NB4 (cell line): ENCODE measurements around the gene IDUA.
"Not testable (repeated sequence)": the region's sequence is repeated elsewhere in the genome, so short reads cannot be mapped to it uniquely, and the experiment has no call there.

Experiments
- DNase-seq: peaks from one replicate; pipeline ENCODE4 v3.0.0; 2010; ENCODE audit warnings: low read depth
- H3K4me3 ChIP-seq: one replicate; pipeline ENCODE4 v1.5.1; 2011; ENCODE audit warnings: mild to moderate bottlenecking, low read depth, low read length, moderate library complexity
- CTCF ChIP-seq: IDR thresholded peaks from one replicate; pipeline ENCODE4 v1.5.1; 2012; ENCODE audit warnings: low read depth, low read length
- MAX ChIP-seq: IDR thresholded peaks from 2 replicates; pipeline ENCODE4 v1.6.1; 2011; ENCODE audit warnings: low read depth, low read length
- MYC ChIP-seq: IDR thresholded peaks from 2 replicates; pipeline ENCODE4 v1.6.1; 2011; ENCODE audit warnings: low read depth, low read length
- POLR2A ChIP-seq: IDR thresholded peaks from 2 replicates; pipeline ENCODE4 v1.6.1; 2011; ENCODE audit warnings: mild to moderate bottlenecking; ENCODE audit not compliant: insufficient read length; ENCODE audit errors: extremely low read depth

IDUA gene

GRCh38 chr4:998096-998691 lies 11.3 kb downstream of the IDUA start:
- H3K4me3 ChIP-seq = no peak overlapping the region
- no peak for TF ChIP-seq MAX
- TF ChIP-seq POLR2A = no peak
- TF ChIP-seq MYC = no peak
- TF ChIP-seq CTCF = no peak
- DNase-seq = no peak

- H3K4me3 ChIP-seq, DNase-seq: not testable (repeated sequence)
Measured at GRCh38 chr4:999240-999863, 12.5 kb downstream of the IDUA start.

- TF ChIP-seq MAX (no peak), CTCF (no peak), POLR2A (no peak), MYC (no peak)
- DNase-seq = no peak
- no peak overlapping the region for H3K4me3 ChIP-seq
Measured at GRCh38 chr4:999882-1000425, 13.1 kb downstream of the IDUA start.

GRCh38 chr4:1000686-1001260 lies 13.9 kb downstream of the IDUA start:
- DNase-seq = no peak
- H3K4me3 ChIP-seq = no peak overlapping the region
- no peak for TF ChIP-seq MYC
- no peak for TF ChIP-seq POLR2A
- TF ChIP-seq MAX = no peak
- no peak for TF ChIP-seq CTCF

GRCh38 chr4:1001561-1002130 lies 14.8 kb downstream of the IDUA start:
- no peak for DNase-seq
- H3K4me3 ChIP-seq = no peak overlapping the region
- TF ChIP-seq POLR2A = no peak
- no peak for TF ChIP-seq CTCF
- no peak for TF ChIP-seq MAX
- TF ChIP-seq MYC = no peak

GRCh38 chr4:1002131-1002630 lies 15.3 kb downstream of the IDUA start:
- no peak overlapping the region for H3K4me3 ChIP-seq
- DNase-seq = no peak
- no peak for TF ChIP-seq CTCF
- TF ChIP-seq POLR2A = no peak
- TF ChIP-seq MAX = no peak
- TF ChIP-seq MYC = no peak
